Measurements from ENCODE around the gene DNAH1.
A peak's percentile ranks its signal among the peaks of the same experiment; 100 is the strongest.

Gene DNAH1

DNA sequence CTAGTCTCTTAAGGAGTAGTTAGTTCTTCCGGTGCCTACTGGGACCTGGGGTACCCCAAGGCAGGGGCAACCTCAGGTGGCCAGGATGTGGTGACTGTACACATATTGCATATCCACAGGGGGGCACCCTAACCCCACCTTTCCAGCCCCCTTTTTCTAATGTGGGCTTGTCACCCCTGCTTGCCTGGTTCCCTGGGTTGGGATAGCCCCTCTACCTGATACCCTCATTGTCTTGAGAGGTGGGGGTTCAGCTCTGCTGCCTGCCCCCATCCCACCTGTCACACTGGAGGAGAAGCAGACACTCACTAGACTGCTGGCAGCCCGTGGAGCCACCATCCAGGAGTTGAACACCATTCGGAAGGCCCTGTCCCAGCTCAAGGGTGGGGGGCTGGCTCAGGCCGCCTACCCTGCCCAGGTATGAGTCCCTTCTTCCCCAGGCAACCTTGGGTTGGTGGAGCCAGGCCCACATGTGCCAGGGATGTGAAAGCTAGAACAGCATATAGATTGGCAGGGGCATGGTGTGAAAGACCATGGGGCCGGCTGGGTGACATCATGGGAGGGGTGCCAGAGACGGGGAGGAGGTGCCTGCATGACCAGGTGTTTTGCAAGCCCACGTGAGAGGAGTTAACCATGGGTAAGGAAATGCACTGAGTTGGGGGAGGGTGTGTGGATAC, 24.5 kb upstream of the DNAH1 start:
- peak in 2 of 4 experiments; percentile 19 to 22 for DNase-seq

DNA sequence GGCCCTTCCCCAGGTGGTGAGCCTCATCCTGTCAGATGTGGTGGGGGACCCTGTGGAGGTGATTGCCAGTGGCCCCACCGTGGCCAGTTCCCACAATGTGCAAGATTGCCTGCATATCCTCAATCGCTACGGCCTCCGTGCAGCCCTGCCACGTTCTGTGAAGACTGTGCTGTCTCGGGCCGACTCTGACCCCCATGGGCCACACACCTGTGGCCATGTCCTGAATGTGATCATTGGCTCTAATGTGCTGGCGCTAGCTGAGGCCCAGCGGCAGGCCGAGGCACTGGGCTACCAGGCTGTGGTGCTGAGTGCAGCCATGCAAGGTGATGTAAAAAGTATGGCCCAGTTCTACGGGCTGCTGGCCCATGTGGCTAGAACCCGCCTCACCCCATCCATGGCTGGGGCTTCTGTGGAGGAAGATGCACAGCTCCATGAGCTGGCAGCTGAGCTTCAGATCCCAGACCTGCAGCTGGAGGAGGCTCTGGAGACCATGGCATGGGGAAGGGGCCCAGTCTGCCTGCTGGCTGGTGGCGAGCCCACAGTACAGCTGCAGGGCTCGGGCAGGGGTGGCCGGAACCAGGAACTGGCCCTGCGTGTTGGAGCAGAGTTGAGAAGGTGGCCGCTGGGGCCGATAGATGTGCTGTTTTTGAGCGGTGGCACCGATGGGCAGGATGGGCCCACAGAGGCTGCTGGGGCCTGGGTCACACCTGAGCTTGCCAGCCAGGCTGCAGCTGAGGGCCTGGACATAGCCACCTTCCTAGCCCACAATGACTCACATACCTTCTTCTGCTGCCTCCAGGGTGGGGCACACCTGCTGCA, 23.7 kb upstream of the DNAH1 start:
- no peak for DNase-seq

DNA sequence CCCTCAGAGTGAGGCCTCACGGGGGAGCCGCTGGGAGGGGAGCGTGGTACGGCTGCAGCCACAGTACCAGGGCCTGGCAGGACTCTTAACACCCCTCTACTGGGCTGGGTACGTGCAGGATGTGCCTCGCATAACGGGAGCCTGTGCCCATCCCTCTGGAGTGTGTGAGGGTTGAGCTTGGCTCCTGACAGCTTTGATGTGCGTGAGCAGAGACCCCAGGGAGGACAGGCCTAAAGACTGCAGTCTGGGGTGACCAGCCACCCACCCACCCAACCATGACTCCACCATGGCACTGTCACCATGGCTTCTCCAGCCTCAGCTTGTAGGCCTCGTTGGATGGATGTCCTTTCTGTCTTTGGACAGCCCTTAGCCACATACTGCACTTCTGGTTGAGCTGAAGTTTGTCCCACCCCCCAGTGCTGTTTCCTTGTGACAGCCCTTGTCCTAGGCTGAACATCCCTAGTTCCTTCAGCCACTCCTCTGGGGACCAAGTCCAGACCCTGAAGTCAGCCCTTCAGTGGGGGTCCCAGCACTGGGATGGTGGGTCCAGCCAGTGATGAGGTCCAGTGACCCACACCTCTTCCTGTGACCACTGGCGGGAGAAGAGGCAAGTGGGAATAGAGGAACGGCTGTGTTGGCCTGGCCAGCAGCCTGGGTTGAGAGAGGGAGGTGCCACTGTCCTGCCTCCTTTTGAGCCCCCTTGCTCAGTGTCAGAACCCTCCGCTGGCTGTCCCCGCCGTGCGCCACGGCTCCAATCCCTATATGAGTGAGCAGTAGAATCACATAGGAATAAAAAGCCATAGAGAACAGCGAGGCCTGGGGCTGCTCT, 22.4 kb upstream of the DNAH1 start:
- DNase-seq = no peak

DNA sequence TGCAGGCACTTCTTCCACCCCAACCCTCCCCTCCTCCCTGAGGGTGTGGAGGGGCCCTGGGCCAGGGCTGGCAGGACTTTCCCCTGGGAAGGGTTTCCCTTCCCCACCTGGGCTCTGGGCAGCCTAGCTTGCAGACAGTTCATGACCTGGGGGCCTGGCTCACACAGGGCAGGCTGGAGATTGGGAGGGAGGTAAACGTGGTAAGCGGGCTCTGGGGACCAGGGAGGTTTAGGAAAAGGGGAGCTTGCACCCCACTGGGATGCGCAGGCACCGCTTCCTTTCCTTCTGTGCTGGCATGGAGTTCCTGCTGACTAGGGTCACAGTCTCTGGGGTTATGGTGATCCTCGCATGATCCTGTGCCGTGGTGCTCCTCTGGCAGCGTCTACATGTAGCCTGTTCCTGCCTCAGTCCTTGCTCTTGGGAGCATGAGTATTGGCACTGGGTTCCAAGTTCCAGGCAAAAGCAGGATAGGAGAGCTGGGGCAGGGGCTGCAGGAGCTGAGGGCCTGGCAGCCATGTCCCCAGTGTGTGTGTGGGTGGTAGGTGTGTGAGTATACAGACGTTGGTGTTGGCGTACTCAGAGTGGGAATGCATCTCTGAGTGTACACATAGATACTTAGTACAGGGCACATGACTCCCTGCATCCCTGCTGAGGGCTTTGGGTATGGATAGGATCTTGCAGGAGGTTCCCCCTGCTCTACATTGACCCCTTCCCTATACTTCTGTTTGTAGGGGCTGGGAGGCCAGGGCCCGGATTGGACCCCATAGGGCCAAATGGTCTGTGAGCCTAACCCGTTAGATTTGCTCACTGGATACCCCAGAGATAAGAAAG, 21.6 kb upstream of the DNAH1 start:
- DNase-seq = no peak

DNA sequence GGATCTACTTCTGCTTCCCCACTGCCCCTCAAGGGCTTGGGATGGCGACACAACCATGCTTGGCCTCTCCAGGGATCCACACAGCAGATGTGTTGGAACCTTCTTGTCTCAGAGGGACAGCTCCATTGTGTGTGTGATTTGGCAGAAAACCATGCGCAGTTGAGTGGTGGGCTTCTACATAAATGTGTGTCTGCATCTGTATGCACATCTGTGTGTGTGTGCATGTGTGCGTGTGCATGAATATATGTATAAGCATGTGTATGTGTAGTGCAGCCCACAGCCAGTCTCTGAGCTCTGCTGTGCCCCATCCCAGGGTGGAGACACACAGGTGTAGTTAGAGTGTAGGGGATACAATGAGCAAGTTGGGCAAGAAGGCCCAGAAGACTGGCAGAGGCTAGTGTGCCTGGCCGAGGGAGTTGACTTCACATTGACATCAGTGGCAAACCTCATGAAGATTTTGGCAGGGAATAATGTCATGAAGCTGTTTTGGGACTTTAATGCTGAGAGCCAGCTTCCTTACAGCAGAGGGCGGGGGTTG, 20.4 kb upstream of the DNAH1 start:
- DNase-seq = no peak

DNA sequence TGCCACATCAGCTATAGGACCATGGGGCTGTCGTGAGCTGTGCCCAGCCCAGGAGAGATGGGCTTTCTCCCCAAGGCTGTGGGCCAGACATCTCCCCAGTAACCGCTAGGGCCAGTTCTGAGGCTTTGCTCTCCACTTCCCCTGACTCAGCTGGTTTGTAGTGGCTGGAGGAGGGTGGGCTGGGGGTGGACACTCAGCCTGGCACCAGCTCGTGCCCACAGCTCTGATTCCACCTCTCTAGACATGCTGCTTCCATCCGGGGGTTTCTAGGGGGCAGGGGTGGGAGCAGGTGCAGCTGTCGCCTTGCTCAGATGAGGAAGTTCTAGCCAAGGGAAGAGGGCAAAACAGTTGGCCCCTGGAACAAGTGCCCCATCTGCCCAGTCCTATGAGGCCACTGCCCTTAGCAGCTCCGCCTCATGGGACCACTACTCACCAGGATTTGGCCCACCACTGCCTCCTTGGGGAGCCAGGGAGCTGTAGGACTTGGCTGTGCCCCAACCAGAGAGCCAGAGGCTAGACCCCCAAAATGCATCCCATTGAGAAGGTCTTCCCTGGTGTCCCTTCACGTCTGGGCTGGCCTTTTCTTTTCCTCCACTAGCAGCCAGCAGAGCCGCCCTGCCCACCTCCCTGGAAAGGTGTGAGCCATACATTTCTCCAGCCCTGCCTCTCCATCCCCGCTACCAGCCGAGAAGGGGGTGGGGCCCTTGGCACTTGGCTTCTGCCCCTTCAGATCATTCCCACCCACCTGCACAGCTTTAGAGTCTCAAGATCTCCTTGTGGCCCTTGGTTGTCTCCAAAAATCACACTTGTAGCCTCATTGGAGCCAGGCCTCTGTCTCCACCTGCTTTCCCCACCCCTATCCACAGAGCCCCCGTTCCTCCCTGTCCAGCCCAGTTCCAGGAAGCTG, 18.6 kb upstream of the DNAH1 start:
- DNase-seq = no peak

DNA sequence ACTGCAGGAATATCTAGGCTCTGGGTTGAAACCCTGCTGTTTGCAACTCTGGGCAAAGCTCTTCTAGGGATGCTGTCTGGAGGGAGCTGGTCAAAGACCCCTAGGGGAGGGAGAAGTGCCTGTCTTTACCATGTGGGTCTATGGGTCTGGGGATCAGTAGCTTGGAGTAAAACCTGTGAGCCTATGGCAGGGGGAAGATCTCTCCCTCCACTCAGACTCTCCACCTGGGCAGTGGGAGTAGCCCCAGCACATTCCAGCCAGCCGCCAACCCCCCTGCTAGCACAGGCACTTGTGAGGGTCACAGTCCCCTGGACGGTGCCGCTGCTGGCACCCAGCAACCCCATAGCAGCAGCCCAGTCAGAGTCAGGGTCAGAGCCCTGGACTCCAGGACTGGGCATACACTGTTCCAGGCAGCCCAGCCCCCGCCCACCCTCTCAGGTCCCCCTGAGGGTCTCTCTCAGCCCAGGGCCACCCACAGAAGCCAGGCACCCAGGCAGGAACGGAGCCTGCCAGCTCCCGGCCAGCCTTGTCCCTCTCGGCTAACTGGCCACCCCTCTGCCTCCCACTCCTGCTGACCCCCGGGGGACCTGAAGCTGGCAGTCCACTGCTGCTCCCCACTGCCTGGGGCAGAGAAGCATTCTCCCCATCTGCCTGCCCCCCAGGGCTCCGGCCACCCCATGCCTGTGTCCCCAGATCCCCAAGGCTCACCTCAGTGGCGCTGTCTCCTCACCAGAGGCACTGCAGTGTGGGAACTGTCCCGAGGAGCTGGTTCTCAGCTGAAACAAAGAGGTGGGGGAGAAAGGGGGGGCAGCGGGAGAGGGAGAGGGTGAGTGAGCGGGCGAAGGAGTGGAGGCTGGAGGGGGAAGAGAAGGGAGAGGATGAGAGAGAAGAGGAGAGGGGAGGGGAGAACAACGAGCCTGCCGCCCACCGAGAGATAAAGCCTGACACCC, 17.7 kb upstream of the DNAH1 start:
- DNase-seq = no peak

DNA sequence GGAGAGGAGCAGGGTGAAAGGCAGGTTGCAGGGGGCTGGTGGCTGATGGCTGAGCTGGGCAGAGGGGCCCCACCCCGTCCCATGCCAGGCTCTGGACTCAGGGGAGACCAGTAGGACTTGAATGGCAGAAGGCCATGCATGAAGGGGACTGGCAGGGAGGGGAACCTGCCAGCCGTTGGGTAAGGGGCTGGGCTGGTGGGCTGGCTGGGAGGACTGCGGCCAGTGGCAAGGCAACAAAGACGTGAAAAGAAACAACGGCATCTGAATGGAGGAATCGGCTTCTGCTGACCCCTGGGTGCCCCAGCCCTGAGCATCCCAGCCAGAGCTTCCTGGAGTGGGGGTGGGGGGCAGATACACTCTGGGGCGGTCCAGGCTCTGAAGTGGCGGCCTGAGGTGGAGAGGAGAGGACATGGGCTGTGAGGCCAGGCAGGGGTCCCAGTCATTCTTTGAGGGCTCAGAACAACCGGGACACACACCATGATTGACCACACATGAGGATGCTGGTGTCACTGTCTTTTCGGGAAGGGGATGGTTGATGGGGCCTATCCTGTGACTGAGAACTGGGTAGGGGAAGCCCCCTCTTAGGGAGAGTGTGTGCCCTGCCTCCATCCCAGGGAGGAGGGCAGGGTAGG, 16.8 kb upstream of the DNAH1 start:
- no peak for DNase-seq

DNA sequence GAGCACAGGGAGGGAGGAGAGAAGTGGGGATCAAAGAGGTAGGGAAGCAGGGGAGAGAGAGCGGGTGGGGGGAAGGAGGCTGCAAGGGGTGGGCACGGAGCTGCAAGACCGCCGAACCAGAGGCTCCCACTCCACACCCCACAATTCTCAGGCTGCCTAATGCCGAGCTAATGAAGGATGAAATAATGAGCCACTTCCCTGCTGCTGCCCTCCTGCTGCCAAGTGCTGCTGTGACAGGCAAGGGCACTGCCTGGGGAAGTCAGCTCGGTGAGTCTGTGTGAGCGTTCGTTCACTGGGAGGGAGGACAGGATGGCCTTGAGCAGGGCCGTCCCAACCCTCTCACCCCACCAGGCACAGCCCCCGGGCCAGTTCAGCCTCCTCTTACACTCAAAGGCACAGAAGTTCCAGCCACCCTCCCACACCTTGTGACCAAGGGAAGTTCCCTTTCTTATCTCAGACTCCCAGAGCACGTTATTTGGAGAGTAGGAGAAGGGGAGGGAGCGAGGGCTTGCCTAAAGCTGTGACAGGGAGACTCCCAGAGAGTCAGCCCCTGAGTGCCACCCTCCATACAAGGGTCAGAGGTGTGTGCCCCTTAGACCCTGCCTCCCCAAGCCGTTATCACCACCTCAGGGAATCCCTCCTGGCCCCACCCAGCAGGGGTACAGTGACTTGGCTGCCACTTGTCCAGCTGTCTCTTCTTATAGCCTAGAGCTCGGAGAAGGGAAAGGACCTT, 16.1 kb upstream of the DNAH1 start:
- no peak for DNase-seq

DNA sequence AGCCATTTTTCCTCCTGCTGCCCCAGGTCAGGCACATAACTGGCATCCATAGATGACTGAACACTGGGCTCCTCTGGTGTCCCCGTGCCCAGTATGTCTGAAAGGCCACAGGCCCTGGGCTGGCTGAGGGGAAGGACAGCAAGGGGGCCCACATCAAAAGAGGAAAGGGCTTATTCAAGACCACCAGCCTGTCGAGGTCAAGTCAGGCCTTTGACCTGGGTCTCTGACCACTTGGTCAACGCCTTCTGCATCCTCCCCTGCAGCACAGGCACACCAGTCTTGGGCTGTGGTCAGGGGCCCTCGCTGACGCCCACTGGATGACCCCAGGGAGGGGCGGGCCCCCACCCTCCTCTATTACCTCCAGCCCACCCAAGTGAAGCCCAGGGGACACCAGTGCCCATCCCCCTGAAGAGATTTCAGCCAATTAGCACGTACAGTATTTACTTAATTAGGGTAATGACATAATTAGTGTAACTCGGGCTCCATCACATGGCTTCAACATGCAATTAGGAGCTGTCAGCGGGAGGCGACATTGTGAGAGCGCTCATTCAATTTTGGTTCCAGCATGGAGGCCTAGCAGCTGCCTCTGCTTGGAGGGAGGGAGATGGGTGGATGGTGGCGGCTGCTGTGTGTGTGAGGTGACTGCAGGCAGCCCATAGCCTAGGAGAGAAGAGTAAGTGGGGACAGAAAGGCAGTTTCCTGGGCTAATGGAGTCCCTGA, 13.5 kb upstream of the DNAH1 start:
- no peak for DNase-seq

DNA sequence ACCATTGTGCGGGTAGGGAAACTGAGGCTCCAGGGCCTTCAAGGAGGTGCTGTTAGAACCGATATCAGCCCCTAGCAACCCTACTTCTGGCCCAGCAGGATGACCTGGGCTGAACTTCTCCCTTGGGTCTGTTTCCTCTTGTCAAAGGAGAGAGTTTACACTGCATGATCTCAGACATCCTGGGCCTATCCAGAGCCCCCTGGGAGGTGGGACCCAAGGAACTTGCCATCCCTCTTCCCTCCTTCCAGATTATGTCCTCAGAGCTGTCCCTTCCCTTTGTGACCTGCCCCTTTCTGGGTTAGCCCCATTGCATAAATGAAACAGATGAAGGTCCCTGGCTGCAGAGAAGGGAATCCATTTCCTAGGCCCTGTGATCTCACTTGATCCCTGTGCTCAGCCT, 12.3 kb upstream of the DNAH1 start:
- DNase-seq = no peak

DNA sequence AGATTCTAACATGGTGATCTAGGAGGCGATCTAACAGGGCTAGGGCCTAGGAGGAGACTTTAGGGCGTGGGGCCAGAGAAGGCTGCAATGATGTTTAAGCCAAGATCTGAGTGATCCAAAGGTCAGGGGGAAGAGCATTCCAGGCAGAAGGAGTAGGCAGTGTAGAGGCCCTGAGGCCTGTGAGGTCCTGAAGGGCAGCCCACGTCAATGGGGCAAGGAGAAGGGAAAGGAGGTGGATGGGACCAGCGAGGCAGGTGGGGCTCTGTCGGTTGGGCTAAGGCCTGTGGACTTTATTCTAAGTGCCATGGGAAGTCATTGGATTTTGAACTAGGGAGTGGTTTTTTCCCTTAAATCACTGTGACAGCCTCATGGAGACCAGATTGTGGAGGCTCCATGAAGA, 10.2 kb upstream of the DNAH1 start:
- DNase-seq = no peak

DNA sequence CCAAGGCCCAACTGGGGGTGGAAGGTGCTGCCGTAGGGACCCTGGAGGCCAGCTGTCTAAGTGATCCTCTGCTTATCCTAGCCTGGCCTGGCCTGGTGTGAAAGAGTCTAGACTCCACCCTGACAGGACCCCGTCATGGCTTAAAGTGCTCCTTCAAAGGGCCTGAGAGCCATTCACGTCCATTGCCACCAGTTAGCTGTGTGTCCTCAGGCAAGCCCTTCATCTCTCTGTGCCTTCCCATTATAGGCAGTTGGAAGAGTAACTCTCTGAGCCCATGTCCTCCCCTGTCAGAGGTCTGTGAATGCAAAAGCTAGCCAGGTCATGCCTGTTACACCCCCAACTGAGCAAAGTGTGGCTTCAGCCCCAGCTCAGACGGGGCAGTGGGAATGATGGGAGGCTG, 9.1 kb upstream of the DNAH1 start:
- DNase-seq = no peak

DNA sequence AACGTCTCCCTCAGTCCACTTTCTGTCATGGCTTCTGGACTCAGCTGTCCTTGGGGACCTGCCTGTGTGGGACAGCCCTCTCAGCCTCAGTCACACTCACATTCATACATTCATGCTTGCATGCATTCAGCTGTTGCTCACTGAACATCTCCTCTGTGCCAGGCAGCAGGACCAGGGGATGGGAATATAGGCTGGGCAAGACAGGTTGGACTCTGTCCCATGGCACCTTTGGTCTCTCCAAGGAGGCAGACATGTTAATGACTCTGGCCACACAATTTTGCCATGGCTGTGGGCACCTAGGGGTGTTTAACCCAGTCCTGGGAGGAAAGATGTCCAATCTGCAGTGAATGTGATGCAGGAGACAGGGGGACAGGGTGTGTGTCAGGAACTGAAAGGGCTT, 7.8 kb upstream of the DNAH1 start:
- DNase-seq = no peak

DNA sequence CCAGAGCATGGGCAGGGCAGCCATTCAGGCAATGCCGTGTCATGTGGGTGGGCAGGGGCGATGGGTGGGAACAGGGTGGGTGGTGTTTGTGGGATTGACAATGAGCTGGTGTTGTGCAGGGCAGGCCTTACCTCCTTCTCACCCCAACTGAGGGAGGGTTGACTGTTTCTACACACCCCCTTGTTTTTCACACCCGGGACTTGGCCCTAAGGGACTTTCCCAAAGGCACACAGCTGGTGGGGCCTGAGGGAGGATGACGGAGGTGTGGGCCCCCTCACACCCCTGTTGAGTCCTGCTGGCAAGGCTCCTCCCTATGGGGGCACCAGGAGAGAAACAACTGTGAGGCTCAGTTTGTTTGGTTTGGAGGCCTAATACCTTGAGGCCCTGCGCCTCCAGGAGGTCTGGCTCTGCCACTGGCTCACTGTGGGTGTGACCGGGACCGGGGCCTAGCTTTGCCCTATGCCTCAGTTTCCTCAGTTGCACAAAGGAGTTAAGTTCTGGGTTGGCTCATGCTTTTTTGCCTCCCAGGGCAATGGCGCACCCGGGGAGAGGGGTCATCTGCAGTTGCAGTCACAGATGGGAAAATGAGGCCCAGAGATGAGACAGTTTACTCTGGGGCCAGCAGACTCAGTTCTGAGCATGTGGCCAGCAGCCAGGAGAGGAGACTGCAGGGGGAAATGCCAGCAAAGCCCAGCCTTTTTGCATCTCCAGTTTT, 5.1 kb upstream of the DNAH1 start:
- no peak for DNase-seq

DNA sequence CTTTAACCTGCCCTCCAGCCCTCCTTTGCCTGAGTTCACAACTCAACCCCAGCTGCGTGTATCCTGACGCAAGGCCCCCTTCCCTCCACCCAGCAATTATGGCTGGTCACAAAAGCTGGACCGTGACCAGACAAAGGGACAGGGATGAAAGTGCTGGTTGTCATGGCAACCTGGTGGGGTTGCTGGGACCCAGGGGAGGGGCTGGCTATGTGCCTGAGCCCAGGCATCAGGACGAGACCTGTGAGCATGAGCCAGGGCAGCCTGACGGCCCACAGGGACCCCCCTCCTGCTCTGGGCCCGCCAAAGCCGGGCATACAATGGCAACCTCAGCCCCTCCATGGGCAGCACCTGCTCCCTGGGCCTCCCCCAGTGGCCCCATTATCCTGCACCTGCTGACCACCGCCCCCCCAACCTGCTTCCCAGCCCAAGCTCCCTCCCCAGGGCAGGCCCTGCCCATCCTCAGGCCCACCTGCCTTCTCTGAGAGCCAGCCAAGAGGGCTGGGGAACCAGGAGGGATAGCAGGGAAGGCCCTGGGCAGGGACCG, 4.5 kb upstream of the DNAH1 start:
- no peak for DNase-seq

DNA sequence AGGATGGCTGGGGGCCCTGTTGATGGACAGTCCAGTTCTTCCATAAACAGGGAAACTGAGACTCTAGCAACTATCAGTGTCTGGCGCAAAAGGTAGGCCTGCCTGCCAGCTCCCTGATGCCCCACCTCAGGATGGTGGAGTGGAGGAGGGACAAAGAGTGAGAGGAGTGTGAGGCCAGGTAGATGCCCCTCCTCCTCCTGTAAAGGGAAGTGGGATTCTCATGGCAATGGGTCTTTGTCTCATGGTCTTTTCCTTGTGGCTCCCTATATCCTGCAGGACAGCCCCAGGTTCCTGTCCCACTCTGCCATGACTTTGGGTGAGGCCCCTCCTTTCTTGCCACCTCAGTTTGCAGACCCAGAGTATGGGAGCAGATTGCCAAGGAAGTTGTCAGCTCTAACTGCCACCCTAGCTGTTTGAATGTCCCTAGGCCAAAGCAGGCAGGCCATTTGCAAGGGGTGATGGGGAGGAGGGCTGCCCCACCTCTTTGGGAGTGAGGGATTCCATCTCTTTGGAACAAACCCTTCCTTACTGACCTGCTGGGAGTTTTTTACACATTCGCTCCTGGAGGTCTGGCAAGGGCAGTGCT, 2.8 kb upstream of the DNAH1 start:
- no peak for DNase-seq
